ENCODE data around the gene RERE.

The RERE gene

GRCh38 chr1:8583031-8583430, 234.4 kb downstream of the RERE start:
- no peak for DNase-seq

GRCh38 chr1:8580566-8580965, 236.9 kb downstream of the RERE start:
- peak in 1 of 56 donors; percentile 16 for DNase-seq

GRCh38 chr1:8578936-8579335, 238.5 kb downstream of the RERE start:
- no peak for DNase-seq

- no peak for DNase-seq
These were observed 239.1 kb downstream of the RERE start for GRCh38 chr1:8578132-8578877.

GRCh38 chr1:8574985-8575384, 242.5 kb downstream of the RERE start:
- DNase-seq, result no peak

- DNase-seq, result no peak
These were observed 245.3 kb downstream of the RERE start for GRCh38 chr1:8572106-8572505.

- no peak for DNase-seq
These were observed 246.0 kb downstream of the RERE start for GRCh38 chr1:8571200-8571984.

- DNase-seq, result no peak
These were observed 247.0 kb downstream of the RERE start for GRCh38 chr1:8570465-8570864.

GRCh38 chr1:8569242-8569641, 248.2 kb downstream of the RERE start:
- DNase-seq, result no peak

GRCh38 chr1:8568837-8569236, 248.6 kb downstream of the RERE start:
- no peak for DNase-seq

- DNase-seq, result no peak
These were observed 250.3 kb downstream of the RERE start for GRCh38 chr1:8567146-8567545.

GRCh38 chr1:8565802-8566201, 251.6 kb downstream of the RERE start:
- no peak for DNase-seq

GRCh38 chr1:8563944-8564537, 253.4 kb downstream of the RERE start:
- no peak for DNase-seq

GRCh38 chr1:8562881-8563865, 254.3 kb downstream of the RERE start:
- no peak for DNase-seq

- DNase-seq, result no peak
These were observed 255.2 kb downstream of the RERE start for GRCh38 chr1:8562222-8562621.

GRCh38 chr1:8560611-8561544, 256.6 kb downstream of the RERE start:
- DNase-seq, result peak in 9 of 56 donors; percentile 4 to 38 (median 13)

GRCh38 chr1:8560035-8560434, 257.4 kb downstream of the RERE start:
- no peak for DNase-seq

- DNase-seq, result no peak
These were observed 261.9 kb downstream of the RERE start for GRCh38 chr1:8555582-8555981.

GRCh38 chr1:8554956-8555534, 262.4 kb downstream of the RERE start:
- DNase-seq, result peak in 1 of 56 donors; percentile 36
